HEK293 (cell line): Measurements from ENCODE around the gene UFSP1.

Experiments used
- AEBP2 ChIP-seq: fragments of 450-650 bp; formaldehyde crosslinking; IDR thresholded peaks from 2 replicates; pipeline ENCODE4 v1.5.1; 2016; ENCODE audit warnings: missing biosample characterization, missing genetic modification characterization, borderline replicate concordance
- INSM2 ChIP-seq: fragments of 450-650 bp; formaldehyde crosslinking; IDR thresholded peaks from 2 replicates; pipeline ENCODE4 v1.5.1; 2016; ENCODE audit warnings: missing biosample characterization, missing genetic modification characterization
- KLF1 ChIP-seq: fragments of 450-650 bp; formaldehyde crosslinking; IDR thresholded peaks from 2 replicates; pipeline ENCODE4 v1.5.1; 2016; ENCODE audit warnings: missing biosample characterization, missing genetic modification characterization
- OSR2 ChIP-seq: fragments of 450-650 bp; formaldehyde crosslinking; IDR thresholded peaks from 2 replicates; pipeline ENCODE4 v1.5.1; 2016; ENCODE audit warnings: missing biosample characterization, missing genetic modification characterization
- PRDM4 ChIP-seq: fragments of 450-650 bp; formaldehyde crosslinking; IDR thresholded peaks from 2 replicates; pipeline ENCODE4 v1.5.1; 2017; ENCODE audit warnings: missing biosample characterization, missing genetic modification characterization
- ZBTB11 ChIP-seq: fragments of 450-650 bp; formaldehyde crosslinking; conservative IDR thresholded peaks from 2 replicates; pipeline ENCODE4 v1.5.1; 2016; ENCODE audit warnings: low read depth, missing biosample characterization, missing genetic modification characterization
- ZBTB6 ChIP-seq: fragments of 450-650 bp; formaldehyde crosslinking; IDR thresholded peaks from 2 replicates; pipeline ENCODE4 v1.5.1; 2017; ENCODE audit warnings: missing biosample characterization, missing genetic modification characterization
- ZFP41 ChIP-seq: fragments of 450-650 bp; formaldehyde crosslinking; IDR thresholded peaks from 2 replicates; pipeline ENCODE4 v1.5.1; 2016; ENCODE audit warnings: missing biosample characterization, missing genetic modification characterization, borderline replicate concordance
- ZFP69B ChIP-seq: fragments of 450-650 bp; formaldehyde crosslinking; IDR thresholded peaks from 2 replicates; pipeline ENCODE4 v1.5.1; 2016; ENCODE audit warnings: missing biosample characterization, missing genetic modification characterization
- ZNF140 ChIP-seq: fragments of 450-650 bp; formaldehyde crosslinking; IDR thresholded peaks from 2 replicates; pipeline ENCODE4 v1.5.1; 2016; ENCODE audit warnings: missing biosample characterization, missing genetic modification characterization
- ZNF155 ChIP-seq: fragments of 450-650 bp; formaldehyde crosslinking; IDR thresholded peaks from 2 replicates; pipeline ENCODE4 v1.5.1; 2016; ENCODE audit warnings: missing biosample characterization, missing genetic modification characterization
- ZNF175 ChIP-seq: fragments of 450-650 bp; formaldehyde crosslinking; IDR thresholded peaks from 2 replicates; pipeline ENCODE4 v1.5.1; 2016; ENCODE audit warnings: missing biosample characterization, missing genetic modification characterization
- ZNF350 ChIP-seq: fragments of 450-650 bp; formaldehyde crosslinking; IDR thresholded peaks from 2 replicates; pipeline ENCODE4 v1.5.0; 2017; ENCODE audit warnings: missing biosample characterization, mild to moderate bottlenecking, missing genetic modification characterization
- ZNF354C ChIP-seq: fragments of 450-650 bp; formaldehyde crosslinking; IDR thresholded peaks from 2 replicates; pipeline ENCODE4 v1.5.1; 2016; ENCODE audit warnings: missing biosample characterization, missing genetic modification characterization, low read depth, borderline replicate concordance
- ZNF362 ChIP-seq: fragments of 450-650 bp; formaldehyde crosslinking; IDR thresholded peaks from 2 replicates; pipeline ENCODE4 v1.5.1; 2016; ENCODE audit warnings: missing biosample characterization, missing genetic modification characterization
- ZNF416 ChIP-seq: fragments of 450-650 bp; formaldehyde crosslinking; IDR thresholded peaks from 2 replicates; pipeline ENCODE4 v1.5.1; 2016; ENCODE audit warnings: missing biosample characterization, missing genetic modification characterization
- ZNF48 ChIP-seq: fragments of 450-650 bp; formaldehyde crosslinking; IDR thresholded peaks from 2 replicates; pipeline ENCODE4 v1.5.1; 2016; ENCODE audit warnings: missing biosample characterization, missing genetic modification characterization
- ZNF488 ChIP-seq: fragments of 450-650 bp; formaldehyde crosslinking; IDR thresholded peaks from 2 replicates; pipeline ENCODE4 v1.5.1; 2016; ENCODE audit warnings: missing biosample characterization, missing genetic modification characterization
- ZNF513 ChIP-seq: fragments of 450-650 bp; IDR thresholded peaks from 2 replicates; pipeline ENCODE4 v1.5.1; 2018; ENCODE audit warnings: missing biosample characterization, missing genetic modification characterization
- ZNF514 ChIP-seq: fragments of 450-650 bp; formaldehyde crosslinking; IDR thresholded peaks from 2 replicates; pipeline ENCODE4 v1.5.1; 2016; ENCODE audit warnings: missing biosample characterization, missing genetic modification characterization
- ZNF529 ChIP-seq: fragments of 450-650 bp; formaldehyde crosslinking; IDR thresholded peaks from 2 replicates; pipeline ENCODE4 v1.5.1; 2017; ENCODE audit warnings: missing genetic modification characterization, missing biosample characterization; ENCODE audit not compliant: insufficient replicate concordance
- ZNF610 ChIP-seq: fragments of 450-650 bp; formaldehyde crosslinking; IDR thresholded peaks from 2 replicates; pipeline ENCODE4 v1.5.1; 2016; ENCODE audit warnings: missing biosample characterization, missing genetic modification characterization, borderline replicate concordance
- ZNF707 ChIP-seq: fragments of 450-650 bp; formaldehyde crosslinking; IDR thresholded peaks from 2 replicates; pipeline ENCODE4 v1.5.1; 2016; ENCODE audit warnings: missing biosample characterization, missing genetic modification characterization
- ZNF776 ChIP-seq: fragments of 450-650 bp; formaldehyde crosslinking; IDR thresholded peaks from 2 replicates; pipeline ENCODE4 v1.5.0; 2017; ENCODE audit warnings: missing biosample characterization, missing genetic modification characterization, borderline replicate concordance
- ZNF837 ChIP-seq: fragments of 450-650 bp; formaldehyde crosslinking; IDR thresholded peaks from 2 replicates; pipeline ENCODE4 v1.5.1; 2016; ENCODE audit warnings: missing biosample characterization, missing genetic modification characterization

Gene UFSP1

GRCh38 chr7:100894860-100895700, 5.6 kb upstream of the UFSP1 start (continued):
- TF ChIP-seq ZBTB6: no peak
- TF ChIP-seq AEBP2: no peak
- TF ChIP-seq ZNF362 (tag by site-specific recombination): no peak
- no peak for TF ChIP-seq INSM2
- no peak for TF ChIP-seq ZNF776 (tag by site-specific recombination)
- no peak for TF ChIP-seq ZNF837 (tag by site-specific recombination)
- no peak for TF ChIP-seq OSR2
- no peak for TF ChIP-seq ZNF175 (tag by site-specific recombination)
- TF ChIP-seq ZFP41 (tag by site-specific recombination): no peak
- TF ChIP-seq ZNF416 (tag by site-specific recombination): no peak
- no peak for TF ChIP-seq ZNF514 (tag by site-specific recombination)
- TF ChIP-seq ZNF529 (tag by site-specific recombination): no peak
- no peak for TF ChIP-seq ZNF140
- no peak for TF ChIP-seq ZFP69B (tag by site-specific recombination)
- TF ChIP-seq ZNF707: no peak
- TF ChIP-seq ZNF513 (tag by site-specific recombination): no peak
- no peak for TF ChIP-seq ZNF48 (tag by site-specific recombination)
- TF ChIP-seq ZNF155 (tag by site-specific recombination): no peak
- TF ChIP-seq KLF1: no peak
- no peak for TF ChIP-seq ZNF488 (tag by site-specific recombination)
- no peak for TF ChIP-seq ZNF354C (tag by site-specific recombination)
- TF ChIP-seq ZNF350 (tag by site-specific recombination): no peak
- no peak for TF ChIP-seq ZNF610
- no peak for TF ChIP-seq ZBTB11
- no peak for TF ChIP-seq PRDM4
